ENCODE measurements around the gene PAPPA2.

The PAPPA2 gene

GRCh38 chr1:176603696-176604095, 140.7 kb downstream of the PAPPA2 start:
- DNase-seq (ENCODE audit: insufficient read length, low spot score) (peak; percentile 31), FAIRE-seq (peak; percentile 100)
- no peak for TF ChIP-seq CTCF (IDR thresholded peaks at IDR 0.05; ENCODE audit: insufficient read depth, missing control alignments)

- no peak for DNase-seq (ENCODE audit: insufficient read length, low spot score)
- FAIRE-seq = no peak
- TF ChIP-seq CTCF (IDR thresholded peaks at IDR 0.05; ENCODE audit: insufficient read depth, missing control alignments) = no peak
These were observed 141.5 kb downstream of the PAPPA2 start for GRCh38 chr1:176604461-176604860.

GRCh38 chr1:176605176-176605575, 142.2 kb downstream of the PAPPA2 start:
- FAIRE-seq (no peak), DNase-seq (ENCODE audit: insufficient read length, low spot score) (no peak)
- TF ChIP-seq CTCF (IDR thresholded peaks at IDR 0.05; ENCODE audit: insufficient read depth, missing control alignments) = no peak

DNA sequence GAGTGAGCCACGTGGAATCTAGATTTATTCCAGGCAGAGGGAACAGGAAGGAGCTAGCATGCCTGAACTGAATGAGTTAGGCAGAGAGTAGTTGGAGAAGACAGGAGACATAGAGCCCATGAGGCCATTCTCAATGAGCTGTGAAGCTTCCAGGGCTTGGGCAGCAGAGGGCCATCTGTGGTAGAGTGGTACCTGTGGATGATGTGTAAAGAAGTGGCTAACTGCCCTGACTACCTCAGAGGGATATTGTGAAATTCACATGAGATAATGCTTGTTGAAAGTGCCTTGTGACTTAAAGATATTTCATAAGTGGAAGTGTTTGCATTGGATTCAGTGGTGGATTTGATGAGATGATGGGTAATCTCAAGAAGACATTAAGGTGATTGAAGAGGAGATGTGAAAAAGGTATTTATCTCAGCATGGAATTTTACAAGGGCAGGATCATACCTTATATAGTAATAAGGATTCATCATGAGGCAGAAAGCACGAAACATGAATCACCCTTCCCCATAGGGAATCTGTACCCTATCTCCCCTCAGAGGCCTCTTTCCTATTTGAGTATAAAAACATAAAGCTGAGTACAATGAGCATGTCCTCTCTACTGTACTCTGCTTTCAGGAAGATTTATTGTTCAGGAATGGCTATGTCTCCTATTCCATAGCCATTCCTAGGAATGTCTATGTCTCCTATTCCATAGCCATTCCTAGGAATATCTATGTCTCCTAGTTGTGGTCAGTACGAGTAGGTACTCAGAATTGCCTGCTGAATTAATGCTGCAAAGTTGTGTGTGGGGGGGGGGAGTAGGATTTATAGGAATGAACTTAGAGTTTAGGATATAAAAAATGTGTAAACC, 146.8 kb downstream of the PAPPA2 start:
- peak; percentile 11 for FAIRE-seq
- no peak for TF ChIP-seq CTCF (IDR thresholded peaks at IDR 0.05; ENCODE audit: insufficient read depth, missing control alignments)
- DNase-seq (ENCODE audit: insufficient read length, low spot score) = no peak

- DNase-seq (ENCODE audit: insufficient read length, low spot score) (no peak), FAIRE-seq (no peak)
- no peak for TF ChIP-seq CTCF (IDR thresholded peaks at IDR 0.05; ENCODE audit: insufficient read depth, missing control alignments)
These were observed 149.8 kb downstream of the PAPPA2 start for GRCh38 chr1:176612791-176613190.

GRCh38 chr1:176617881-176618280, 154.9 kb downstream of the PAPPA2 start:
- DNase-seq (ENCODE audit: insufficient read length, low spot score) (no peak), FAIRE-seq (no peak)
- no peak for TF ChIP-seq CTCF (IDR thresholded peaks at IDR 0.05; ENCODE audit: insufficient read depth, missing control alignments)

GRCh38 chr1:176619261-176619660, 156.3 kb downstream of the PAPPA2 start:
- DNase-seq (ENCODE audit: insufficient read length, low spot score) = no peak
- TF ChIP-seq CTCF (IDR thresholded peaks at IDR 0.05; ENCODE audit: insufficient read depth, missing control alignments) = no peak
- peak; percentile 38 for FAIRE-seq

Measured in D721Med (cell line).